ENCODE data around the gene BCL3. TPM values are rescaled to one million over a fixed set of nuclear protein-coding genes. Genes with fewer than 3 reads are reported as not detected.
"Not testable (repeated sequence)": the region's sequence is repeated elsewhere in the genome, so short reads cannot be mapped to it uniquely, and the experiment has no call there.

The BCL3 gene
- total RNA-seq, 1 donor from 2014 or later = 41.5 TPM

- intact Hi-C loops (cut with DNase I) = no loop called here
- DNase-seq (ENCODE audit: low spot score) = no peak
Measured at GRCh38 chr19:44776402-44777096, 28.0 kb downstream of the BCL3 start.

- no peak for DNase-seq (ENCODE audit: low spot score)
Measured at GRCh38 chr19:44777715-44778347, 29.3 kb downstream of the BCL3 start, which contains the start of gene CBLC. Gene CBLC, plus strand, starts transcription at chr19:44777890. Its CDS starts 42 bp downstream, at chr19:44777932.

GRCh38 chr19:44779150-44779549 lies 30.6 kb downstream of the BCL3 start:
- intact Hi-C loops (cut with DNase I) = no loop called here
- DNase-seq (ENCODE audit: low spot score) = no peak

More at GRCh38 chr19:44777715-44778347, 29.3 kb downstream of the BCL3 start, which contains the start of gene CBLC:
- intact Hi-C loops (cut with DNase I) = no loop called here

GRCh38 chr19:44781694-44782093 lies 33.2 kb downstream of the BCL3 start:
- intact Hi-C loops (cut with DNase I) = loop anchor here (10.0 kb wide), 1 partner anchor 173 kb away; the partner anchor contains the start of gene CLPTM1
- not testable (repeated sequence) for DNase-seq (ENCODE audit: low spot score)

- intact Hi-C loops (cut with DNase I) = loop anchor here (10.0 kb wide), 1 partner anchor 172 kb away; the partner anchor contains the start of gene CLPTM1
- DNase-seq (ENCODE audit: low spot score) = no peak
Measured at GRCh38 chr19:44782729-44783128, 34.2 kb downstream of the BCL3 start.

GRCh38 chr19:44783545-44783944 lies 35.0 kb downstream of the BCL3 start:
- intact Hi-C loops (cut with DNase I) = loop anchor here (10.0 kb wide), 1 partner anchor 171 kb away; the partner anchor contains the start of gene CLPTM1
- DNase-seq (ENCODE audit: low spot score) = no peak

GRCh38 chr19:44785271-44785670 lies 36.8 kb downstream of the BCL3 start:
- intact Hi-C loops (cut with DNase I) = loop anchor here (2.0 to 10.0 kb wide), 2 partner anchors 22 to 170 kb away; partner anchors contain the start of gene CLPTM1
- no peak for DNase-seq (ENCODE audit: low spot score)

- DNase-seq (ENCODE audit: low spot score) = no peak
- intact Hi-C loops (cut with DNase I) = loop anchor here (2.0 to 10.0 kb wide), 2 partner anchors 21 to 169 kb away; partner anchors contain the start of gene CLPTM1
Measured at GRCh38 chr19:44785993-44786392, 37.5 kb downstream of the BCL3 start.

GRCh38 chr19:44788971-44789370 lies 40.5 kb downstream of the BCL3 start:
- intact Hi-C loops (cut with DNase I) = loop anchor here (10.0 kb wide), 1 partner anchor 166 kb away; the partner anchor contains the start of gene CLPTM1

GRCh38 chr19:44789943-44790483 lies 41.5 kb downstream of the BCL3 start:
- intact Hi-C loops (cut with DNase I) = loop anchor here (10.0 kb wide), 1 partner anchor 165 kb away; the partner anchor contains the start of gene CLPTM1

More at GRCh38 chr19:44788971-44789370, 40.5 kb downstream of the BCL3 start:
- no peak for DNase-seq (ENCODE audit: low spot score)

GRCh38 chr19:44792281-44792680 lies 43.8 kb downstream of the BCL3 start:
- intact Hi-C loops (cut with DNase I) = no loop called here
- no peak for DNase-seq (ENCODE audit: low spot score)

More at GRCh38 chr19:44789943-44790483, 41.5 kb downstream of the BCL3 start:
- DNase-seq (ENCODE audit: low spot score) = no peak

- DNase-seq (ENCODE audit: low spot score) = no peak
- intact Hi-C loops (cut with DNase I) = no loop called here
Measured at GRCh38 chr19:44794610-44795009, 46.1 kb downstream of the BCL3 start.

- DNase-seq (ENCODE audit: low spot score) = no peak
- intact Hi-C loops (cut with DNase I) = no loop called here
Measured at GRCh38 chr19:44795398-44795987, 47.0 kb downstream of the BCL3 start.

GRCh38 chr19:44796701-44797115 lies 48.2 kb downstream of the BCL3 start:
- peak; percentile 82 for DNase-seq (ENCODE audit: low spot score)
- intact Hi-C loops (cut with DNase I) = loop anchor here (2.0 kb wide), 1 partner anchor 48 kb away; no protein-coding TSS in a partner anchor

GRCh38 chr19:44799627-44800346 lies 51.3 kb downstream of the BCL3 start:
- no peak for DNase-seq (ENCODE audit: low spot score)
- intact Hi-C loops (cut with DNase I) = loop anchor here (1.0 kb wide), 1 partner anchor 46 kb away; no protein-coding TSS in a partner anchor

GRCh38 chr19:44800461-44800860 lies 52.0 kb downstream of the BCL3 start:
- intact Hi-C loops (cut with DNase I) = loop anchor here (1.0 kb wide), 1 partner anchor 45 kb away; no protein-coding TSS in a partner anchor

GRCh38 chr19:44803442-44804428 lies 55.2 kb downstream of the BCL3 start:
- no peak for DNase-seq (ENCODE audit: low spot score)
- intact Hi-C loops (cut with DNase I) = no loop called here

More at GRCh38 chr19:44800461-44800860, 52.0 kb downstream of the BCL3 start:
- peak; percentile 91 for DNase-seq (ENCODE audit: low spot score)
